HUES64 (cell line): ENCODE results near the gene OGFOD3.
"Not testable (repeated sequence)": the region's sequence is repeated elsewhere in the genome, so short reads cannot be mapped to it uniquely, and the experiment has no call there.

ENCODE experiments used
- H3K27ac ChIP-seq: 2 replicates; pipeline ENCODE4 v1.7.0; 2013; ENCODE audit warnings: low read depth, low read length, inconsistent platforms
- H3K27me3 ChIP-seq: 2 replicates; pipeline ENCODE4 v1.6.1; 2013; ENCODE audit warnings: mild to moderate bottlenecking, low read length; ENCODE audit not compliant: insufficient read depth
- H3K36me3 ChIP-seq: 2 replicates; pipeline ENCODE4 v1.6.1; 2013; ENCODE audit warnings: mild to moderate bottlenecking, low read length; ENCODE audit not compliant: insufficient read depth
- H3K4me1 ChIP-seq: 2 replicates; pipeline ENCODE4 v1.6.1; 2013; ENCODE audit warnings: mild to moderate bottlenecking, low read length, moderate library complexity; ENCODE audit not compliant: insufficient read depth
- H3K4me3 ChIP-seq: 2 replicates; pipeline ENCODE4 v1.5.1; 2013; ENCODE audit warnings: mild to moderate bottlenecking, low read length, moderate library complexity
- H3K9ac ChIP-seq: 2 replicates; pipeline ENCODE4 v1.6.1; 2013; ENCODE audit warnings: mild to moderate bottlenecking, low read depth, low read length
- H3K9me3 ChIP-seq: 2 replicates; pipeline ENCODE4 v1.6.1; 2013; ENCODE audit warnings: low read depth, low read length; ENCODE audit not compliant: insufficient read depth
- WGBS: fragments of 150-250, 120-280 bp; methylation state at CpG from one replicate; pipeline ENCODE4 v1.1.7; 2013; ENCODE audit warnings: missing lambda C conversion rate; 5-methylcytosine and 5-hydroxymethylcytosine counted together

Gene OGFOD3

DNA sequence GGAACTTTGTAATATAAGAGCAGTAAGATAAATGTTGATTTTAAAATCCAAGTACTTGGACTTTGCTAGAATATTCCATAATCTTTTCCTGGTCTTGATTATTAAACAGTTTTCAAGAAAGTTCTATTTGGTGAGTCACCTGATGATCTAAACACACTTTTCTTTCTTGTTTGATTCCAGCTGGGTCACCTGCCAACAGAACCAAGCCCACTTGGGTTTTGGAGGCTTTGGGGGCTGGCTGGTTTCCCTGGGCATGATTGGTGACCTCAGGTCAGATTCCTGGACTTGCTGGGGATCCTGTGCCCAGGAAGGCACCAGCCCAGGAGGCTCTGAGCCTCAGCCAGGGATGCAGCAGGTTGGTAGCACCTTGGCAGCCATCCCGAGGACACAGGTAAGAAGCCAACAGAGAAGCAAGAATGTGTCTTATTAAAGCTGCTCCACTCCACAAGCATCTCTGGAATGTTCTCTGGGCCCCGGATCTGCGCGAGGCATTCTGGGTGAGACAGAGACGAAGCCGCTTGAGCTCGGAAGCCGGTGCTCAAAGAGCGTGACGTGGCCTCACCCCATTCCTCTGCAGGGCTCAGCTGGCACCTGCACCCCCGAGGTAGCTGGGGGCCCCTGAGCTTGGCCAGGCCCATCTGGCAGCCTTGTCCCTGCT lies 62.5 kb downstream of the OGFOD3 start:
- Histone ChIP-seq H3K9ac (no peak overlapping the region), H3K4me3 (no peak overlapping the region), H3K36me3 (no peaks in the 10 kb centered on the region), H3K9me3 (no peaks in the 10 kb centered on the region), H3K4me1 (no peaks in the 10 kb centered on the region; the same call in 1 of the 2 replicates), H3K27me3 (no peaks in the 10 kb centered on the region; the same call in 1 of the 2 replicates), H3K27ac (no peak overlapping the region)
- WGBS: 92% methylated on average over 11 of the region's 11 CpGs

DNA sequence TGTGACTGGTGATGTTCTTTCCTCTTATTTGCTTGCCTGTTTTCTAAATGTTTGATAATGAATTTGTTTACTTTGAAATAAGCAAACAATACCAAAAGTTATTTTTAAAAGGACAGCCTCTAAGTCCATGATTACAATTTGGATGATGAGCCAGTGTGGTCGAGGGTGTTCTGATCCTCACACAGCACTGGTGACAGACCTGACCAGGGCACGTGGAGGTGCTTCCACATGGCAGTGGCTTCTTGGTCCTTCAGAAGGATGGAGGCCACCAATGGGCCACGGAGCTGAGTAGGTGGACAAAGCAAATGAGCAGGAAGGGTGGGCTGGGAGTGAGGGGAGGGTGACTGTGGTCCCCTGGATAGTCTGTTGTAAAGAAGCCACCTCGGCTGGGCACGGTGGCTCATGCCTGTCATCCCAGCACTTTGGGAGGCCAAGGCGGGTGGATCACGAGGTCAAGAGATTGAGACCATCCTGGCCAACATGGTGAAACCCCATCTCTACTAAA lies 63.5 kb downstream of the OGFOD3 start:
- H3K27me3 ChIP-seq: no peaks in the 10 kb centered on the region; the same call in 1 of the 2 replicates
- no peak overlapping the region for H3K4me3 ChIP-seq
- 88% methylated on average over 7 of the region's 7 CpGs for WGBS
- H3K4me1 ChIP-seq: no peaks in the 10 kb centered on the region; the same call in 1 of the 2 replicates
- no peak overlapping the region for H3K9ac ChIP-seq
- no peaks in the 10 kb centered on the region for H3K9me3 ChIP-seq
- no peak overlapping the region for H3K27ac ChIP-seq
- H3K36me3 ChIP-seq: no peaks in the 10 kb centered on the region

DNA sequence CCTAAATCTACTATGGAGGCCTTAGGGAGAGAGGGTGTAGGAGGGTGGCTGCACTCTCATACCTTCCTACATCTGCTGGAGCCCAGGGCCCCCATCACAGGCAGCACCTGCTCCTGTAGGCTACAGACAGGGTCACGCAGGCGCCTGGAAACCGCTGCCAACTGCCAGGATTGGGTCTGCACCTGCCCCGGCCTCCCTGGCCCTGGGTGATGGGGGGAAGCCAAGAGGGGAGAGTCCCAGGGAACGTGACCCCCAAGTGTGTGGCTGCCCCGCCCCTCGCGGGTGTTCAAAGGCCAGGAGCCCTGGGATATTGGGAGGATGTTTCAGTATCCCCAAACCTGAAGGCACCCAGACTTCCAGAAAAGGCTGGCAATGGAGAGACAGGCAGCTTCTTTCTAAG lies 64.9 kb downstream of the OGFOD3 start:
- Histone ChIP-seq H3K27me3 (no peaks in the 10 kb centered on the region; the same call in 1 of the 2 replicates), H3K4me3 (no peak overlapping the region), H3K4me1 (no peaks in the 10 kb centered on the region; the same call in 1 of the 2 replicates), H3K27ac (no peak overlapping the region), H3K9me3 (no peaks in the 10 kb centered on the region), H3K36me3 (no peaks in the 10 kb centered on the region), H3K9ac (no peak overlapping the region)
- 92% methylated on average over 8 of the region's 8 CpGs for WGBS

DNA sequence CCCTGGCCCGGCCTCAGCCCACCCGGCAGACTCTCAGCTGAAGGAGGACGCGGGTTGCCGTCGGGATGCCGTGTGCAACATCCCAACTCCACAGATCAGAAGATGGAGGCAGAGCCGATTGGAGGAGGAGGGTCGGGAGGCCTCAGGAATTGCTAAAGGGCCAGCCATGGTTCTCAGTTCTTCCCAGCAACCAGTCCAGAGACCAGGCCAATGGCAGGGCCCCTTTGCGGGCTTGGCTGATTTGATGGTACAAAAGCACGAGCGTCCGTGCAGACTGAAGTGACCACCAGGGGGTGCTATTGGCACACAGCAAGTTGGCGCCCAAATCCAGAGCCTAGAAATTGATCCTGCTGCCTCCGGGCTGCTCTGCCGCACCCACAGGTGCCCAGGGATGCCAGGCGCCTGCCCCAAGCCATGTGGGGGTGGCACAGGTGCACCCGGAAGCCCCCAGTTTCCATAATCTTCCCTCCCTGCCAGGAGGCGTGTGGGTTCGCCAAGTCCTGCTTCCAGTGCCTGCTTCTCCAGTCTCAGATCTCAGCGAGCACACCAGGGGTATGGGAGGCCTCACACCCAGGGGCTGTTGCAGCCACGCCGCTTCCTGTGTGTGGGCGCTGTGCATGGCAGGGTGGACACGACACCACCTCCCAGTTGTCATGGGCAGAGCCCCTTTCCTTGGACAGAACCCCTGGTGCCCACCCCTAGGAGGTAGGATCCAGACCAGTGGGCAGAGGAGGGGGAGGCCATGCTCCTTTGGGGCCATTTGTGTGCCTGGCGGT lies 66.5 kb downstream of the OGFOD3 start:
- H3K4me1 ChIP-seq: no peaks in the 10 kb centered on the region; the same call in 1 of the 2 replicates
- whole genome bisulfite sequencing: 52% methylated on average over 26 of the region's 26 CpGs
- H3K9ac ChIP-seq: no peak overlapping the region
- no peaks in the 10 kb centered on the region for H3K36me3 ChIP-seq
- H3K27ac ChIP-seq: no peak overlapping the region
- H3K9me3 ChIP-seq: no peaks in the 10 kb centered on the region
- no peak overlapping the region for H3K4me3 ChIP-seq
- no peaks in the 10 kb centered on the region; the same call in 1 of the 2 replicates for H3K27me3 ChIP-seq

DNA sequence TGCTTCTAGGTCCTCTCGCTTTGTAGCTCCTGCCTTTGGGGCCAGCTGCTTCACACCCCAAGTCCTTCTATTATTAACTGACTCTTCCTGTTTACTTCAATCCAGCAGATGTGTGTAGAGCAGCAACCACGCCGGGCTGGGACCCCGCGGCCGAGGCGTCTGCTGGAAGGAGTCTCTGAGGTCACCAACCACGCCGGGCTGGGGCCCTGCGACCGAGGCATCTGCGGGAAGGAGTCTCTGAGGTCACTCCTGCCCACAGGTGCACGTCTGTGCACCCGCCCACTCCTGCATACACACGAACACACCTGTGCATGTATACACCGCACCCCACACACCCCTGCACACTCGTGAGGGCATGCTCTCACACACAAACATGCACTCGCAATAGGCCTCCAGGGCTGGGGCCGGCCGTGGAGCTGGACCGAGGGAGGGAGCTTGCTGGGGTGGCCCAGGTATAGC lies 67.1 kb downstream of the OGFOD3 start:
- H3K27me3 ChIP-seq: no peaks in the 10 kb centered on the region; the same call in 1 of the 2 replicates
- no peak overlapping the region for H3K9ac ChIP-seq
- no peak overlapping the region for H3K4me3 ChIP-seq
- WGBS: 93% methylated on average over 21 of the region's 21 CpGs
- no peaks in the 10 kb centered on the region for H3K9me3 ChIP-seq
- H3K36me3 ChIP-seq: no peaks in the 10 kb centered on the region
- no peaks in the 10 kb centered on the region for H3K4me1 ChIP-seq
- H3K27ac ChIP-seq: no peak overlapping the region

DNA sequence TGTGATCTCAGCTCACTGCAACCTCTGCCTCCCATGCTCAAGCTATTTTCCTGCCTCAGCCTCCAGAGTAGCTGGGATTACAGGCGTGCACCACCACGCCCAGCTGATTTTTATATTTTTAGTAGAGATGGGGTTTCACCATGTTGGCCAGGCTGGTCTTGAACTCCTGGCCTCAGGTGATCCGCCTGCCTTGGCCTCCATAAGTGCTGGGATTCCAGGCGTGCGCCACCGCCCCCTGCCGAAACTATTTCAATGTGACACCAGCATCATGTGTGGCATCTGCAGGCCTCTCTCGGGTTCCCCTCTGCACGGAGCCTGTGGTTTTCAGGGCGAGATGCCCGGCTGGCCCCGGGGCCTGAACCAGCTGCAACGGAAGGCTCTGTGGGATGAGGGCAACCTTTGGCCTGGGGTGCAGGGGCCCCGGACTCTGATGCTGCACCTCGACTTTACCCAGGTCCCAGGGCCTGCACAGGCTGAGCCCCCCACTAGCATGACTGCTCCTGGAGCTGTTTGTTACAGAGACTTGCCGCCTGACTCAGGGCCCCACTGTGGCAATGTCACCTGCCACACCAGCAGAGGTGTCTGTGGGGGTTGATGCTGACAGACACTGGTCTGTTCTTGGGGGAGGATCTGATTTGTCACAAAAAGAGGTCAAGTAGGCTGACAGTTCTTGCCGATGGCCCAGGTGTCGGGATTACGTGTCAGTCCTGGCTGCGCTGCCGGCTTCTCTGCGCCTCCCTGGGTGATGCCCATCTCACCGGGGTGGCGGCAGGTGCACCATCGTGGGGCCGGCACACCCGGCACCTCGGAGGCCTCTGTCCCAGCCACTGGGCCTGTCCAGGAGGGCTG lies 68.0 kb downstream of the OGFOD3 start:
- Histone ChIP-seq H3K4me1 (no peaks in the 10 kb centered on the region), H3K27ac (no peak overlapping the region)
- whole genome bisulfite sequencing: 93% methylated on average over 28 of the region's 28 CpGs

DNA sequence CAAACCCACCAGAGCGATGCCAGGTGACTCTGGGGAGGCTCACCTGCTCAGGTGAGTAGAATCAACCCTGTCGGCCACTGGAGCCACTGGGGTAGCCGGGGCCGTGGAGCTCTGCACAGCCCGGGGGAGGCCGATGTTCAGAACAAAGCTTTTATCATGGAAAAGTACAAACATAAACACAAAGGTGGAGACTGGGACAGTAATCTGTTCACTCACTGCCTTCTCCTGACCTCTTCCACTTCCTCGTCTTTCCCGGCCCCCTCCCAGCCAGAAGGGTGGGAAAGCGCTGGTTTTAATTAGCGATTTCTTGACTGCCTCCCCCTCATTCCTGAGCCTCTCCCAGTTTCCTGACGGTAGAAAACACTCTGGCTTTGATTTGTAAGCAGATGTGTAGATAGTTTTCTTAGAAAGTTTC lies 69.1 kb downstream of the OGFOD3 start:
- no peaks in the 10 kb centered on the region for H3K36me3 ChIP-seq
- no peak overlapping the region for H3K4me3 ChIP-seq
- no peaks in the 10 kb centered on the region for H3K9me3 ChIP-seq
- no peak overlapping the region for H3K9ac ChIP-seq
- H3K27ac ChIP-seq: no peak overlapping the region
- H3K4me1 ChIP-seq: no peaks in the 10 kb centered on the region
- WGBS: 86% methylated on average over 11 of the region's 11 CpGs
- no peaks in the 10 kb centered on the region; the same call in 1 of the 2 replicates for H3K27me3 ChIP-seq

More for the DNA sequence above, 68.0 kb downstream of the OGFOD3 start:
- H3K9me3 ChIP-seq: no peaks in the 10 kb centered on the region
- no peaks in the 10 kb centered on the region; the same call in 1 of the 2 replicates for H3K27me3 ChIP-seq
- H3K36me3 ChIP-seq: no peaks in the 10 kb centered on the region
- no peak overlapping the region for H3K9ac ChIP-seq
- H3K4me3 ChIP-seq: no peak overlapping the region

DNA sequence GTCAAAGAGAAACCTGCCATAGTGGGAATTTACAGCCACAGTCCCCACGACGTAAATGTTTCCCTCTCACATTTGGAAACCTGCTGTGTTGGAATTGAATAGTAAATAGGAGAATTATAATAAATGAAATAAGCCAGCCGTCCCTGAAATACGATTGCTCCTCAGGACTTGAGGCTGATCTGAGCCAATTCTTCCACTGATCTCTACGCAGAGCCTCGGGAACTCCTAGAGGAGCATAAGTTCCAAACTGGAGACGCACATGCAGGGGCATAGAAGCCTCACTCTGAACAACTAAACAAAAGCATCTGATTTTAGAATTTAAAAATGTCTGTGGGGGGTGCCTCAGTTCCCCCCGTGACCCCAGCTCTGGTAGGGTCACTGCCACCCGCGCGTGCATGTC lies 69.5 kb downstream of the OGFOD3 start:
- no peak overlapping the region for H3K9ac ChIP-seq
- H3K27ac ChIP-seq: no peak overlapping the region
- H3K36me3 ChIP-seq: no peaks in the 10 kb centered on the region
- no peaks in the 10 kb centered on the region for H3K4me1 ChIP-seq
- WGBS: 85% methylated on average over 11 of the region's 11 CpGs
- H3K27me3 ChIP-seq: no peaks in the 10 kb centered on the region
- H3K9me3 ChIP-seq: no peaks in the 10 kb centered on the region
- no peak overlapping the region for H3K4me3 ChIP-seq

DNA sequence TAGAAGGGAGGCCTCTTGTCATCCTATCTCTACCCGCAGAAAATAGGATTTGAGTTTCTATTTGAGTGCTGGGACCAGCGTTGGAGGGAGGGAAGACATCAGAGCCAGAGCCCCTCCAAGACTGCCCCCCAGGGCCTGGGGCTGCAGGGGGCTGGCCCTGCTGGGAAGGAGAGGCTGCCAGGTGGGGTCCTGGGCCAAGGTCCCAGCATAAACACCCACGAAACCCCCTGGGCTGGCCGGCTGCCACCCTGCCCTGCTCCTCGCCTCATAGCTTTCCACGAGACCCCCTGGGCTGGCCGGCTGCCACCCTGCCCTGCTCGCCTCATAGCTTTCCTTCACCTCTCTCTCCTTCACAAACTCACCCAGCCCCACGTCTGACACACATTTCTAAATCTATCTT lies 70.0 kb downstream of the OGFOD3 start:
- Histone ChIP-seq H3K27ac (no peak overlapping the region), H3K36me3 (no peaks in the 10 kb centered on the region), H3K27me3 (no peaks in the 10 kb centered on the region), H3K9me3 (no peaks in the 10 kb centered on the region), H3K4me3 (no peak overlapping the region), H3K4me1 (no peaks in the 10 kb centered on the region), H3K9ac (no peak overlapping the region)
- 85% methylated on average over 9 of the region's 9 CpGs for WGBS

DNA sequence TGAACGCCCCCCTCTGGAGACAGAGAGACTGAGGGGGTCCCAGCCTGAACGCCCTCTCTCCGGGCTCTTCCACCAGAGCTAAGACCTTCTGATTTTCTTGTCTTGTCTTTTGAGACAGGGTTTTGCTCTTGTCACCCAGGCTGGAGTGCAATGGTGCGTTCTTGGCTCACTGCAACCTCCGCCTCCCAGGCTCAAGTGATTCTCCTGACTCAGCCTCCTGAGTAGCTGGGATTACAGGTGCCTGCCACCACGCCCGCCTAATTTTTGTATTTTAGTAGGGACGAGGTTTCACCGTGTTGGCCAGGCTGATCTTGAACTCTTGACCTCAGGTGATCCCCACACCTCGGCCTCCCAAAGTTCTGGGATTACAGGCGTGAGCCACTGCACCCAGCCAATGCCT lies 70.4 kb downstream of the OGFOD3 start:
- H3K9ac ChIP-seq, H3K4me3 ChIP-seq, H3K27ac ChIP-seq, H3K36me3 ChIP-seq, H3K4me1 ChIP-seq, H3K9me3 ChIP-seq, H3K27me3 ChIP-seq: not testable (repeated sequence)
- 92% methylated on average over 11 of the region's 11 CpGs for WGBS
